Measurements from ENCODE around the gene ASB4.

Gene ASB4

DNA sequence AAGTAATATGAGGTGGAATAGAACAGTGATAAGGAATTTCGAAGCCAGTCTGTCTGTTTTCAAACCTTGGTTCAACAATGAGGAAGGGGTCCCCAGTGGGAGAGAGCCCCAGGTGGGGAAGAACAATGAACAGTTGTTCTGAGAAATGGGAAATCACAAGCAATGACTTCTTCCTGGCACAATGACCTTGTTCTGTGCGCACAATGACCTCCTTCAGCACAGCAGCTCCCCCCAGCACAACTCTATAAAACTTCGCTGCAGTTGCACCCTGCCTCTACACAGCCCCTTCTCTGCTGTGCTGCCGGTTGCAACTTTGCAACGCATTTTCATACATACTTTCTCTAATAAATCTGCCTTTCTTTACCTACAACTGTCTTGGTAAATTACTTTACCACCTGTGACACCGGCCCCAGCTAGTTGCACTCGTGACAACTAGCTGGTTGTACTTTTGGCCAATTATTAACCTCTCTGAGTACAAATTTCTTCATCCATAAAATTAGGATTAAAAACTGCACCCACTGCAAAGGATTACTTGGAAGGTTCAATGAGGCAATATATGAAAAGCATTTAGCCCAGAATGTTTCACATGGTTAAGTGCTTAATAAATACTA lies 40.5 kb downstream of the ASB4 start:
- DNase-seq (ENCODE audit: low read depth, low spot score), result no peak

DNA sequence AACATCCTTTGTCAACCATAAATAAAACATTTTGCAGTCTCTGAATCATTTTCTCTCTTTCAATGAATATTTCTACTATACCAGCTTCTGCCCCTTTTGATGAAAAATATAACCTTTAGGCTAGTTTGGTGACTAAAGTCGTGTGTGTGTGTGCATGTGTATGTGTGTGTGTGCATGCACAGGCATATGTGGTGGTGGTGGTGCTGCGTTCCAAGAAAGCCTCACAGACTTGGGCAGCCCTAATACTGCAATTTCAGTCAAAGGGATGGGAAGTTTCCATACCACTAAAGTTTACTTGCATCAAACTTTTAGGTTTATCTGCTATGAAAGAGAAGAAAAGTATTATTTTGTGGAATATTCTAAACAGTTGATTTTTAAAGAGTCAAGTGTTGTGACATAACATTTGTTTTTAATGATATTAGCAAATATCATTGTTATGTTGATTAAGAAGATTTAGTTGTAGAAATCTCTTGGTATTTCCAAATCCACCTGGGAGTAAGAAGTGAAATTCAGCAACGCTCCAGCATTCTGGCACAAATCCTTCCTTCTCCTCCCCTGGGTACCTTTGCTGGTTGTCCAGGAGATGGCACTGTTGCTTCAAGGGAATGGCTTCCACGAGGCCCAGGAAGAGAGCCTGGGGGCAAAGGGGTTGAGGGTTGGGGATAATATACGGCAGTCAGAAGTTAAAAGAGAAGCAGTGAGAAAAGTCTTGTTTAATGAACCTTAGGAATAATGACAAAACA lies 41.5 kb downstream of the ASB4 start:
- no peak for DNase-seq (ENCODE audit: low read depth, low spot score)

DNA sequence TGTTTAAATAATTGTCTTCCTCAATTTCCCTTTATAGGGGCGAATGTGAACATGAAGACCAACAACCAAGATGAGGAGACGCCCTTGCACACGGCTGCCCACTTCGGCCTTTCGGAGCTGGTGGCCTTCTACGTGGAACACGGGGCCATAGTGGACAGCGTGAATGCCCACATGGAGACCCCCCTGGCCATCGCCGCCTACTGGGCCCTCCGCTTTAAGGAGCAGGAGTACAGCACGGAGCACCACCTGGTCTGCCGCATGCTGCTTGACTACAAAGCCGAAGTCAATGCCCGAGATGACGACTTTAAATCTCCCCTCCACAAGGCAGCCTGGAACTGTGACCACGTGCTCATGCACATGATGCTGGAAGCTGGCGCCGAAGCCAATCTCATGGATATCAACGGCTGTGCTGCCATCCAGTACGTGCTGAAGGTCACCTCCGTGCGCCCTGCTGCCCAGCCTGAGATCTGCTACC lies 42.1 kb downstream of the ASB4 start:
- DNase-seq (ENCODE audit: low read depth, low spot score), result no peak

DNA sequence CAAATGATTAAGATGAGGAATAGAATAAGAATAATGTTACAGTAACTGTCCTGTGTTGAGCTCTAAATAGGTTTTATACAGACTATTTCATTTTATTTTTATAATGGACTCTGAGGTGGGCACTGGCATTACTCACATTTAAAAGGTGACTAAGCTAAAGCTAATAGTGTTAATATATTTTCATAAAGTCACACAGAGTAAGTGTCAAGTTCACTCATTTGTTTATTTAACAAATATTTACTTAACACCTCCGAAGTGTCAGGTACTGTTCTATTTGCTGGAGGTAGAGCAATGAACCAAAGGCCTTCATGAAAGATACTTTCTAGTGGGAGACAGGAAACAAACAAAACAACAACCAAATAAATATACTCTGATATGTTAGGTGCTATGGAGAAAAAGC lies 44.0 kb downstream of the ASB4 start:
- DNase-seq (ENCODE audit: low read depth, low spot score), result no peak

DNA sequence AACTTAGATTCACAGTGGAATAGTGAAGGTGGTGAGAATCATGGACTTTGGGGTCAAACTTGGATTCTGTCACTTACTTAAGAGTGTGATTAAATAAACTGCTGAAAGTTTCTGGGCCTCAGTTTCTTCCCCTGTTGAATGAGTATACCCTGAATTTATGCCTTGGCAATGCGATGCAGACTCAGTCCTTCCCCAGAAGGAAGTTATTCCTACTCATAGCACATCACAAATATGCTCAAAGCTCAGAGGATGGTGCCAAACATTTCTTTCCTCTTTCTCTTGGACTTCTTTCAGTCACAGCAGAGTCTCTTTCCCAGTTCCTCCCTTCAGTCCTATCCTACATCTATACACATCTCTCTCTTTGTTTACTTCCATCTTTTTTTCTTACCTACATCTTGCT lies 45.1 kb downstream of the ASB4 start:
- no peak for DNase-seq (ENCODE audit: low read depth, low spot score)

DNA sequence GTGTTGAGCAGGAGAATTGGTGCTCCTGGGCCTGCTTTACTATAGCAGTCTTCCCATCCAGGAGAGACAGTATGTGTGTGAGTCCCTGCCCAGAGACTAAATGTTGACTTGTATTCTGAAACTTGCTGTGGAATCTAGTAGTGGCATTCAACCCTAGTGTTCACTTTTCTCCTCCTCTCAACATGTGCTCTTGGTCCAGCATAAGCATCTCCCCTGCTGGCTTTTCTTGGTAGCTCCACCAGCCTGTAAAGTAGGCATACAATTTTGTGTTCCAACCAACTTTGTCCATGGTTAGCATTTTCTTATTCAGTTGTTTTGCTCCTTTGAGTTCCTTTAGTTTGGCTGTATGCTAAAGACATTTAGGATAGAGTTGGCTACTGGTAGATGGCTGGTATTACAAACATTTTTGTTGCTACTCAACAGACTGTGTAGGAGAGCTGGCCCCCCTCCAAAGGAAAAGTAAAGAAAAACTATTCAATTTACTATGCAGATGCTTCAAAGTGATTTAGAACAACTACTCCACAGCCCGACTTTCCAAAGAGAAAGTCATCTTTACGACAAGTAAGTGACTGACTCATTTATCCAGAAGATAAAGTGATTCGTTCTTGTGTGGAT lies 46.0 kb downstream of the ASB4 start:
- no peak for DNase-seq (ENCODE audit: low read depth, low spot score)

DNA sequence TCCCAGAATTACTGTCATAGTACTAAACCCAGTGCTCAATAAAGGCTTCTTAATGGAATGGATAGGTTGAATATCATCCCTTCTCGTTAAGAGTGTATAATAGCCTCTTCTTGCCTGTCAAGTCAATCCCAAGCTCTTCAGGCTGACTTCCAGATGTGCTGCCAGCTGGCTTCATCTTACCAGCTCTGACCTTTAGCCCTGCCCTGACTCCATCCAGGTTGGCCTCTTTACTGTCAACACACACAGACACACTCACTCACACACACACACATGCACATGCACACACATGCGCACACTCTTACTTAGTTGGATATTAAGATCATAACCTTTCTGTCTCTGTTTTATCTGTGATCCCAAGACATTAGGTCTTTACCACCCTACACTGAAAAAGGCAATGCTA lies 49.1 kb downstream of the ASB4 start:
- no peak for DNase-seq (ENCODE audit: low read depth, low spot score)

DNA sequence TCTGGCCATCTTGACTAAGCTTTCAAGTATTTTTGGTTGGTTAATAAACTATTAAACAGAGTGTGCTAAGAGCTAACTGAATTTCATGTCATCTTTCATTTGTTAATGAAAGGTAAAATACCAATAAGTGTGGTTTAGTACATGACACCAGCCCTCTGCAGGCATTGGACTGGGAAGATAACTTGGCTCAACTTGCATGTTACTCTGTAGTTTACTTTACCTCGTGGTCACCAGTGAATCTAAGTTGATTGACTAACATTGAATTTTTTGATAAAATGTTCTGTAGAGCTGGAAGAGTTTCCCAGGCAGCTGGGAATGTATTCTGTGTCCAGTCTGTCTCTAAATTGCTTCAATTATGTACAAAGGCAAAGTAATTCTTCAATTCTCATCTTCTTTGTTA lies 49.9 kb downstream of the ASB4 start:
- no peak for DNase-seq (ENCODE audit: low read depth, low spot score)

DNA sequence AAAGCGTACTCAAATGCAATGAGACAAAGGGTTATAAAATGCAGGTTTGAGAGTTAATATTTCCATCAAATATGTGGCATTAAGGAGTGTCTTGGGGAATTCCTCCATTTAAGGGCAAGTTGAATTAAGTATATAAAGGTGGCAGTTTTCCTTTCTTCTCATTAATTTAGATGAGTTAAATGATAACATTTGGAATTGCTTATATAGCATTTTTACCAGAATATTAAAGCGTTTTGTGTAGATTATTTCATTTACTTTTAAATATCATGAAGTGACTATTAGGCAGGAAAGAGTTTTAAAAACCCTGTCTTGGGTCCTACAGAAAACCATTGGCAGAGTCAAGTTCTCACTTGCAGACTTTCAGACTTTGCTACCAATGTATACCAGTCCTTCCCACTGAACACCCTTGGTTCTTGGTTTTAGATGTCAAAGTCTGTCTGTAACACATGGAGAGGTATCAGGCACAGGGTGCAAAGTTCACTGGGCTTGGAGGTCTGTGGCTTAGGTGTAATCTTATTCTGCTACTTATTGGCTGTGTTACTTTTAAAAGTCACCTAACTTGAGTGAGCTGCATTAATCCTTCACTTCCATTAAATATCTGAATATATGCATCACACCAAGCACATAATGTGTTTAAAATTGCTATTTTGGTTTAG lies 51.0 kb downstream of the ASB4 start:
- DNase-seq (ENCODE audit: low read depth, low spot score), result no peak

DNA sequence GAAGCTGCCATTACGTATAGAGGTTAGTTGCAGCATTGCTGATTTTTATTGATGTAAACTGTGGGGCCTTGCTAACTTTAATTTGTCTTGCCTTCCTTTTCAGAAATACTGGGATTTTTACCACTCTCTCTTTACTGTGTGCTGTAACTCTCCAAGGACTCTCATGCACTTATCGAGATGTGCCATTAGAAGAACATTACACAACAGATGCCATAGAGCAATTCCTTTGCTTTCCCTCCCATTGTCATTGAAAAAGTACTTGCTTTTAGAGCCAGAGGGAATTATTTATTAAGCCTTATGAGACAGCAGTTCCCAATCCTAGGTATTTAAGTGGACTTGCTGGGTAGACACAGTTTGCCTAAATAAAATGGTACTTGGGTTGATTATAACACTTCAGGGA lies 51.7 kb downstream of the ASB4 start:
- no peak for DNase-seq (ENCODE audit: low read depth, low spot score)

DNA sequence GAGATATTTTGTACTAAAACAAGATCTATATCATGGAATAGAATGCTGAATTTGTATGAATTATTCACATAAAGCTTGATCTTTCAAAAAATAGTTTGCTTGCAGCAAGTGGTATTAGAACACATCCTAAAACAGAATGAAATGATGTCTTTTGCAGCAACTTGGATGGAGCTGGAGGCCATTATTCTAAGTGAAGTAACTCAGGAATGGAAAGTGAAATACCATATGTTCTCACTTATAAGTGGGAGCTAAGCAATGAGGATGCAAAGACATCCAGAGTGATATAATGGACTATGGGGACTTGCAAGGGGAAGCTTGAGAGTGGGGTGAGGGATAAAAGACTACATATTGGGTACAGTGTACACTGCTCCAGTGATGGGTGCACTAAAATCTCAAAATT lies 53.7 kb downstream of the ASB4 start:
- no peak for DNase-seq (ENCODE audit: low read depth, low spot score)

DNA sequence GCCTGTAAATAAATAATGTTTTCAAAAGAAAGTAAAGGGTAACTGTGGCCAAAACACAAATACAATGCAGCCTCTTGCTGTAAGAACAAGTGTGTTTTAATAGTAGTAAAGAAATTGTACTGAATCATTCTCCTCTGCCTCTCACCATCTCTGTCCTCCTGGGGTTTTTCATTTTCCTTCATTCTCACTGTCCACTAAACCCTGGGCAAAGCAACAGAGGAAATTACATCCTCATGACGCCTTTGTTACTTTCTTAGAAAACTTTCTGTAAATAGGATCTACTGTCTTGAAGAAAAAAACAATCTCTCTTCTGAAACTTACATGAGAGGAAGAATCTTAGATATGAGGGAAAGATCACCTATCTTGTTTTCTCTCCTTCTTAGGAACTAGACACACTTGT lies 54.6 kb downstream of the ASB4 start:
- no peak for DNase-seq (ENCODE audit: low read depth, low spot score)

DNA sequence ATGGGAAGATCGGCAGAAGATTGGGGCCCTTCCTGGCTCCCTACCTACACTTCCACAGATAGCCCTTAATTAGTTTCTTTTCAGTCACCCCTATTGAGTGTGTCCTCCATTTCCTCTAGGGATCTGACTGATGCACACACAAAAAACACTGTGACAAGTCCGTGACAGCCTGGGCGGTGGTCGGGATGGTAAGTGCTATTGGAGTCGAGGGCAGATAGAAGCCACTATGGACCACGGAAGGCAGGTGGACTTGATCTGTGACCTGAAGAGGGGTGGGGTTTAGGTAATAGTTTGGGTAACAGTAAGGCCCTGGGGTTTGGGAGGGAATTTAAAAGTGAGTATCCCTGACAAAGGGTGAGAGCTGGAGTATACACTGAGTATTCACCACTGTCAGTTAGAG lies 57.6 kb downstream of the ASB4 start:
- no peak for DNase-seq (ENCODE audit: low read depth, low spot score)

DNA sequence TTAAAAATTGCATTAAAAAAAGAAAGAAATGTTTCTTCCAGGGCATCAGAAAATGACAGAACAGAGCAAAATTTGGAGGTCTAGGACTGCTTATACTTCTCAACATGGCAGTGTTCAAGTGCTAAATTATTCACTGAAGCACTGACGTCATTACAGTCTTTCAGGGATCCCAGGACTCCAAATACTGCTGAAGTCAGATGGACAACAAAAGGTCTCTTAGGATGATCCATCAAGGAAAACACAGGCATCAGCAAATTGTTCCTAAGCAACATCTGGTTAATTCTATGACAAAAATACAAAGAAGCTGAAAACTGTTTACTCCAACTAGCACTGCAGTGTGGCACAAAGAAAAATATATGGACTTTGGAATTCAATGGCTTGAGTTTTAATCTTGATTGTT lies 58.4 kb downstream of the ASB4 start:
- no peak for DNase-seq (ENCODE audit: low read depth, low spot score)

DNA sequence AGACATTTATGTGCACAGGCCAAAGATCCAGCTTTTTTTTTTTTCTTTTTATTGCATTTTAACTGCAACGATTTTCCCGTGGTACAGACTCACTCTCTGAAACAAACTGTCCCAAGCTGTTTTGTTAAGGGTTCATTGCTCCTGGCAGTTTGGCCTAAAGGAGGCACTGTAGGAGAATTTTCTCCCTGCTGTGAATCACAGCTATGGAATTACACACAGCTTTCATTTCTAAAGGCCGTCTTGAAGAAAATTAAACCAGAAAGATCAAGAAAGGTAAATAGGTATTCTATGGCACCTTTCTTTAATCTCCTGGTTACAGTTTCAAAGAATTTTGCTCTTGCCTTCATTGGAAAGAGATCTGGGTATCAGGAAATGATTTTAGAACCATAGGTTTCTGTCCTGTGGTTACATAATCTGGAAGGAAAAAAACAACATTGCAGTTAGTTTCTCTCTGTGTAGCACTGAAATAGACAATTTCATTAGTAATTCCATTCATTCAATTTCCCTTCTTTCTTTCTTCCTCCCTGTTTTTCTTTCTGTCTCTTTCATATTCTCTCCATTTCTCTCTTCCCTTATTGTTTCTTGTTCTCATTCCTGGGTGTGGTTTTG lies 59.4 kb downstream of the ASB4 start:
- DNase-seq (ENCODE audit: low read depth, low spot score), result no peak

DNA sequence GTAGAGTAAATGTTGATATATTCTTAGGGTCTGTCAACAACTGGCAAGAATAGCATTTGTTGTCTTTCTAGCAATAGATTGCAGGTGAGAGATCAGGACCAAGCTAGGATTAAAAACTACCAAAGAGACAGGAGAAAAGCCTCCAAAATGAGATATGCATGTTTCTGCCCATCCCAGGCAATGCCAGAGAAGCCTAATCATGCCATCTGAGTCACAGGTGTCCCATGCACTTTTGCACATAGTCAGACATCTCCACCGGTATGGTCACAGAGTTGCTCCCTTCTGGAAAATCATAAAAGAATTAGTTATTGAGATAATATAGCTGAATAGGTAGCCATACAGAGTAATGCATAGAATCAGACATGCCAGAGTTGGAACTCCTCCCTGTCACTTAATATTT lies 59.9 kb downstream of the ASB4 start:
- DNase-seq (ENCODE audit: low read depth, low spot score), result no peak

DNA sequence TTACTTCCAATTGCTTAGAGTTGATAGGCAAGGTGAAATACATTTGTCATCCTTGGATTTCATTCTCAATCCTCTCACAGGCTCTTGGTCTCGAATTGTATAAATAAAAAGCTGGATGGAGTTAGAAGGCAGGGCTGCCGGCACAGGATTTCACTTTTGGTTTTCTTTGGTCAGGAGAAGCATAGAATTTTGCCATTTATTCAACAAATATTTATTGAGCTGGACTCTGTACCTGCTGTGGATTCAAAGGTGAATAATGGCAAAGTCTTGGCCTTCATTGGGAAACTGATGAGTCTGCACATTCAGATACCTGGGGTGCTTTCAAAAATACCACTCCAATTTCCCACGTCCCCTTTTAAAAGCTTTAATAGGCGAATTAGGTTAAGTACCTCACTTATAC lies 60.9 kb downstream of the ASB4 start:
- no peak for DNase-seq (ENCODE audit: low read depth, low spot score)

DNA sequence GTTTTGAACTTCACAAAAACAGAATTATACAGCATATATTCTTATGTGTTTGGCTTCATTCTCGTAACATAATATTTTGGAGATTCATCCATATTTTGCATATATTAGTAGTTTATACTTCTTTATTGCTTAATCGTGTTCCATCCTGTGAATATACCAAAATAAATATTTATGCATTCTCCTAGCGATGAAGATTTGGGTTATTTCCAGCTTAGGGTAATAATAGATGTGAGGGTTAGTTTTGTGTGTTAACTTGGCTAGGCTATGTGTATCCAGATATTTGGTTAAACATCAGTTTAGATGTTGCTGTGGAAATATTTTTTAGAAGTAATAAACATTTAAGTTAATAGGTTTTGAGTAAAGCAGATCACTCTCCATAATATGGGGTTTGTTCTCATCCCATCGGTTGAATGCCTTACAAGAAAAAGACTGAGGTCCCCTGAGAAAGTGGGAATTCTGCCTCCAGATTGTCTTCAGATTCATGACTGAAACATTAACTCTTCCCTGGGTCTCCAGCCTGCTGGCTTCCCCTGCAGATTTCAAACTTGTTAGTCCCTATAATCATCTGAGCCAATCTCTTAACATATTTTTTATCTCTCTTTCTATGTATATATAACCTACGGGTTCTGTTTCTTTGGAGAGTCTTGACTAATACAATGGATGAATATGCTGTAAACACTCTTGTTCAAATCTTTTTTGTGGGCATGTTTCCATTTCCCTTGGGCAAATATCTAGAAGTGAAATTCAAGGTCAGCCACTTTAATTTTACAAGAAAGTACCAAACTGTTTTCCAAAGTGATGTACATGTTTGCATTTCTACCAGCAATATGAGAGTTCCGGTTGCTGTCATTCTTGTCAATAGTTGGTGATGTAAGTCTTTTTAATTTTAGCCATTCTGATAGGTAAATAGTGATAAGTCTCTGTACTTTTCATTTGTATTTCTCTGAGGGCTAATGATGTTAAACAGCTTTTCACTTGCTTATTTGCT lies 61.9 kb downstream of the ASB4 start:
- no peak for DNase-seq (ENCODE audit: low read depth, low spot score)

DNA sequence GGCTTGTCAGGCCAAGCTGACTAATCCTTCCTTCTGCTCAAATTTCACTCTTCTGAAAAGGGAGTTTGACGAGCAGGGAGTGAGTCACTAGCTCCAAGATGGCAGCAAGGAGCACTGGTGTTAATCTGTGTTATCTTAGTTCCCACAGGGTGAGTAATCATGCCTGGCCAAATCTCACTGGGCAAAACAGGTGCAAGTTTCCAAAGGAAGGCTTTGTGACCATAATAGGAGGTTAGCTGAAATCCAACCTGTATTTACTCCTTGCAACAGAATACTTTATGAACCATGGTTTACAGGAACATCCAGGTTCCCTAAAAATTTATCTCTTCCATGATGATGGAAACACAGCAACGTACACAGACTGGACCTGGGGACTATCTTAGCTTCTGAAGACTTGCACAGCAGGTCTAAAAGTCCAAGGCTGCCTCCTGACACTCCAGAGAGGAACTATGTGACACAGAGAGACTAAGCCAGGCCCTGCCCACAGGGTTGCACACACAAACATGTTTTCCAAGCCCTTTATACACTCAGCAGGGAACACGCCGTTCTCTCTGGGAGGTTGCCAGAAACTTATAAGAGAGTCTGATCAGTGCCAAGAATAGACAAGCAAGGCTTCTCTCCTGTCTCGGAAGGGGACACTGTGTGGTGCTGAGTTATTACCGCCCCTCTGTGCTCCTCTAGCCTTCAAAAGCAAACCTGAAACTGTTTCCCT lies 64.2 kb downstream of the ASB4 start:
- DNase-seq (ENCODE audit: low read depth, low spot score), result no peak

DNA sequence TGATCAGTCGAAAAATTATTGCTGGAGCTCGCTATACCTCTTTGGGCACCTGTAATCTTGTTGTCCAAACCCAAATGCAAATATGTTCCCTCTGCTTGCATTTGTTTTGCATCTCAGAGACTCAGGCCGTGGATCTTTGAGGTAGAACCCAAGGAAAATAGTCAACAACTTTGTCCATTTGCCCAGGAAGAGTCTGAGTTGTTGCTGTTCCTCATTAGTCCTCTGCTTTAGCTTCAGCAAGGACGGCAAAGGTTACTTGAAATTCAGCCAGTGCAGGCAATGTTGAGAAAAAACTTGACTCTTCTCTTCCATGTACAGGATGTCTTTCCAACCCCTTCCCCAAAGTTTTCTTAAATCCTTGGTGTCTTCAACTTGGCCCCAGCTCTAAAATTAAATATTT lies 64.8 kb downstream of the ASB4 start:
- DNase-seq (ENCODE audit: low read depth, low spot score), result no peak
